Measurements from ENCODE around the gene RRBP1.

The RRBP1 gene

DNA sequence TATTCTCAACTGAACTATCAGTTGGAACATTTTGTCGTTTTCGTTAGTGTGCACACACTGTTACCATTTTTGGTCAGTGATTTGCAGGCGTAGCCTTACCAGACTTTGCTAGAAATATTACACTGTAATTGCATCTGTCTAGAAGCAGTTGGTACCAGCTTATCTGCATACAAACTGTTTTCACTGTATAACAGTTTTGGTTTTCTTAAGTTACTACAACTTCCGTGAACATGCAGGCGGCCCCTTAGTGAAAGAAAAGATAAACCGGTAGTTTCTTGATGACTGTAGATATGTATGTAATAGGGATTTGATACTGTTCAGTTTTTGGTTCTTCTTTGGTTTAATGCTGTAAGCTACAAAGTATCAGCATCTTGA is 110.9 kb downstream of the RRBP1 start:
- DNase-seq (ENCODE audit: low spot score), result no peak

DNA sequence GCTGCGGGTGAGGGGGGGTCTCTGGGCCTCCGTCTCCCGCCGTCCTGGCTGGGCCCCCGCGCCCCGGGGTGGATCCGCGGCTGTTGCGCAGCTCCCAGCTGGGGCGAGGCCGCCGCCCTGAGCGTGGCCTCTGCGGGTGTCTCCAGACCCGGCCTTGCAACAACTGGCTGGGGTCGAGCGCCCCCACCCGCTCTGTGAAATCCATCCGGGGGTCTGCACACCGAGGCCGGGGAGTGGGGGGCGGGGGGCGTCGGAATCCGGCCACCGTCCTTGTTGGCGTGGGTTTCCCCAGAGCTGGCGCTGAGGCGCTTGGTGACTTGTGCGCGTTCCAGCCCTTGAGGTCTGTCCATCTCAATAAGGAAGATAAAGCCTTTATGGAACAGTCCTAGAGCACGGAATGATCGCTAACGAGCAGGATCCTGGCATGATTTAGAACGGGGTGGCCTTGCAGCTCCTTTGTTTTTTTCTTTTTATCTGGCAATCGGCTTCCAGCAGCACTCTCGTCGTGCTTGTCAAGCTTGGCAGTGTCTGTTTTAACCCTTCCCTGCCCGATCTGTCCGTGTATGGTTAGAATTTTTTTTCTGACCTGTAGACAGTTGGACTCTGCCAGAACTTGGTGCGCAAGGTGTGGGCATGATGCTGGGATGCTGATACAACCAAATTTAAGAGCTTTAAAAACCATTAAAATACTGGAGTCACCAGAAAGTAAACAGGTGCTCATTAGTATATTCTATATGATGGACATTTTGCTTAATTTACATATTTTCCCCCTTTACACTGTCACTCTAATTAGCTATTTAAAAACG is 111.5 kb downstream of the RRBP1 start:
- DNase-seq (ENCODE audit: low spot score), result peak; percentile 55

DNA sequence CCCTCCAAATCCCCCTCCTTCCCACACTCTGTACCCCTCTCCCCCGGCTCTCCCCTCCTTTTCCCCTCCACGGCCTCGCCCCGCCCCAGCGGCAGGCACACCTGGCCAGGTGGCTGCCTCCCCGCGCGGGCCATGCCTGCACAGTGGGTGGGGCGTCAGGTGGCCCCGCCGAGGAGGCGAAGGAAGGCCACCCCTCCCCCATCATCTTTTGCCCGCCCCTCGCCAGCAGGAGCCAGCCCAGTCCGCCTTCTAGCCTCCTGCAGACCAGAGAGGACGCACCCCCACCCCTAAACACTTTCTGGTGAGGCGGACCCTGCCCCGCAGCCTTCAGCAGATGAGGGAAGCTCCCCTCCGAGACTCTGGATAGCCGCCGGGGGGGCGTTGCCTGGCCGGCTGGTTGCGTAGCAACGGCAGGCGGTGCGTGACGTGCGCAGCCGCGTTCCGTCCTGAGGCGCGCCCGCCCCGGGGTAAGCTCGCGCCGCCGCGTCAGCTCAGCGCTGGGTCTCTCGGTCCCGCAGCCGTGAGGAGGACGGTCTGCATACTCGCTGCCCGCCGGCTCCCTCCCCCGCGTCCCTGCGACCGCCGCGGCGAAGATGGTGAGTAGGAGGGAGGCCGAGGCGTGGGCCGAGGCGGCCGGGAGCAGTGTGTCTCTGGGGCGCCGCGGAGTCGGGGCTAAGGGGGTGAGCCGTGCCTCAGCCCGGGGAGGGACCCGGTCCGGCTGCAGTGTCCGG is 112.3 kb downstream of the RRBP1 start, which contains the start of gene DSTN:
Gene DSTN, plus strand, starts transcription at position 460 of the 731 bp plus-strand sequence. Its CDS starts 134 bp downstream, at position 594.
- peak; percentile 88 for DNase-seq (ENCODE audit: low spot score)

DNA sequence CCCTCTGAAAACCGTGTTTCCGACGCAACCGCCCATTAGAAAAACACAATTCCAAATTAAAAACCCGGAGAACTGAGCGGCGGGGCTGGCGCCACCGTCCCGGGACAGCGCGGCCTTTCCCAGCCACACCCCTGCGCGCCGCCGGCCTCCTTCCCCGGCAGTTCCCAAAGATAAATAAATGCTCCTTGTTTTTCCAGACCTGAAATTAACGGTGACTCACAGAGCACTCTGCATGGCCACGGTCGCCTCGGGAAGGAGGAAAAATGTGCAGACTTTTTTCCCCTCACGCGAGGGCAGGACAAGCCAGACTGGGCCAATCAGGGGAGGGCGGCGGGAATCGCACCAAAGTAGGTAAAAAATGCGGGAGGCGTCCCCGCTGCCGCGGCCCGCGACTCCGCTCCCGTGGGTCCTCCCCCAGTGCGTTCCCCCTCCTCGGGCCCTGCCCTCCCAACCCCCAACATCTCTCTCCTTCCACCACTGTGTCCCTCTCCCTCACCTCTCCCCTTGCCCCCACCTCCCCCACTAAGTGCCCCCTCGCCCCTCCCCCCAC is 113.0 kb downstream of the RRBP1 start:
- peak; percentile 31 for DNase-seq (ENCODE audit: low spot score)

DNA sequence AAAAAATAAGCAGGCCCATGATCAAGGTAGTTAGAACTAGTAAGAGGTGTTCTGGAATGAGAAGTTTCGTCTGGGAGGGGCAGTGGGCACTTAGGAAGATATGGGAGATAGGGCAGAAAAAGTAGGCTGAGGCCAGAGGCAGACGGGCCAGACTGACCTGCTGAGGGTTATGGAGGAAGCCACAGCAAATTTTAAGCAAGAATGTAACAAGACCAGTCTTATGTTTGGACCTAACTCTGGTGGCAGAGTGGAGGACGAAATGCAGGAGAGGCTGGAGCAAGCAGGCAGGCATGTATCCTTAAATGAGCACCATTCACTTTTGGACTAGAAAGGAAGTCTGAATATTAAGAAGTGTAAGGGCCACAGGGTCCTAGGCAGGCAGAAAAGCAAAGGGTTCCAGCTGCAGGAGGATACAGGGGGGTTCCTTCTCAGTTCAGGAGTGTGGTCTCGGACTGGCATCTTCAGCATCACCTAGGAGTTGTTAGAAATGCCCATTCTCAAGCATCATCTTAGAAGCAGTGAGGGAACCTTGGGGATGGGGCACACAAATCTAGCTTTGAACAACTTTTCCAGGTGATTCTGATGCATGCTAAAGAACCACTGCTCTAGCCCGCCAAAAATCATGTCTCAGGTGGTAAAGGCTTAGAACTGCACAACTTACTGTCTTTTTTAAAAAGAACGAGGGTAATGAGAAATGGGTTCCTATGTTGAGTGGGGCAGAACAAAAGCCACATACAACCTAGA is 113.8 kb downstream of the RRBP1 start:
- no peak for DNase-seq (ENCODE audit: low spot score)

DNA sequence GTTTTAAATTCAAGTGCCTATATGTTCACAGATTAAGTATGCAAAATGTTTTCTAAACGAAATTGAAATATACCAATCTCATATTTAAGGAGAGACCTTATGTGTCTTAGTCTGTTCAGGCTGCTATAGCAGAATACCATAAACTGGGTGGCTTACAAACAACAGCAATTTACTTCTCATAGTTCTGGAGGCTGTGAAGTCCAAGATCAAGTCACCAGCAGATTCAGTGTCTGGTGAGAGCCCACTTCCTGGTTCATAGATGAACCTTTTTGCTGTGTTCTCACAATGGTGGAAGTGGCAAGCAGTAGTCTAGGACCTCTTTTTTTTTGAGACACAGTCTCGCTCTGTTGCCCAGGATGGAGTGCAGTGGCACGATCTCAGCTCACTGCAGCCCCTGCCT is 115.7 kb downstream of the RRBP1 start:
- DNase-seq (ENCODE audit: low spot score), result no peak

DNA sequence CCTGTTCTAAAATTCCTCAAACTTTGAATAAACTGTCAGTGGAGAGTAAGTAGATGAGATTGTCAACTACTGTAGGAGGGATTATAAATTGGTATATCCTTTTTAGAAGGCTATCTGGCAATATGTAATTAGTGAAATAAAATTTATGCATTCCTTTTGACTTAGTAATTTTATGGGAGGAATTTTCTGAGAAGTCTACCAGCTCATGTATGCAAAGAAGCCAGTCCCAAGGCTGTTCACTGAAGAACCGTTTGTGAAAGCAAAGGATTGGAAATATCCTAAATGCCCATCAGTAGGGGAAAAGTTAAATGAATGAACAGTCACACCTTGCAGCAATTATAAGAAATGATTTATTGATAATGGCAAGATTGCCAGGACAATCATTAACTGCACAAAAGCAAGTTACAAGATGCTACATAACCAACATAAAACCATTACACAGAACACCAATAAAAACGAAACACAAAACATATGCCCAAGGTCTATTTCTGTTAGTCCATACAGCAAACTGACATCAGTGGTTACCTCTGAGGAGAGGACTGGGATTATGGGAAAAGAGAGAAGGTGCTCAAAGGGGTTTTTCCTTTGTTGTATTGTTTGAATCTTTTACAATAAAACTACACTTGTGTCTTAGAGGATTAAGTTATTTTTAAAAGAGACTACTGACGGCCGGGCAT is 116.7 kb downstream of the RRBP1 start:
- no peak for DNase-seq (ENCODE audit: low spot score)

Data from globus pallidus (tissue), 1 donor.